Measurements from ENCODE around the gene HTR2A.

DNA sequence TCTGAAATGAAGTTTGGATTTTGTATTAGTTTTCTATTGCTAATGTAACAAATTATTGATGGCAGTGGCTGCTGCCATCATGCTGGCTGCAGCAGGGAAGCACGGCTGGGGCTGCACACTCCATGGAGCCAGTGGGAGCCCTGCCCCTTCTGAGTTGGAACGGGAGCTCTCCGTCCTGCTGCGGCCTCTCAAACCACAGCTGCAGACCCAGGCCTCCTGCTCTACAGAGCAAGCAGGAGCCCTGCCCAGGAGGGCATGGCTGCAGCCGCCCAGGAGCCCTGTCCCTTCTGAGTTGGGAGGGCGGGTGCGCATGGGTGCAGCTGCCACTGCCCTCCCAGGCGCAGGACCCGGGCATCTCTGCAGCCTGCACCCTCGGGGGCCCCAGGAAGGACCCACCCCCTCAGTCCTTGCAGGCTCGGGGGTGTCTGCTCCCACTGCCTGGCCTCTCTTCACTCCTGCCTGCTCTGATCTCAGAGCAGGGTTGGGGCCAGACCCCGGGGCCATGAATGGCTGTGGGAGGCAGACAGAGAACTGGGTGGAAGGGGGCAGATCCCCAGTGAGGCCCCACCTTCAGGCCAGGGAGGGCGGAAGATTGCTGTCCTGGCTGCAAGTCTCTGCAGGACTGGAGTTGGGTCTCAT is 78.9 kb downstream of the HTR2A start:
- TF ChIP-seq, protein P1, sequence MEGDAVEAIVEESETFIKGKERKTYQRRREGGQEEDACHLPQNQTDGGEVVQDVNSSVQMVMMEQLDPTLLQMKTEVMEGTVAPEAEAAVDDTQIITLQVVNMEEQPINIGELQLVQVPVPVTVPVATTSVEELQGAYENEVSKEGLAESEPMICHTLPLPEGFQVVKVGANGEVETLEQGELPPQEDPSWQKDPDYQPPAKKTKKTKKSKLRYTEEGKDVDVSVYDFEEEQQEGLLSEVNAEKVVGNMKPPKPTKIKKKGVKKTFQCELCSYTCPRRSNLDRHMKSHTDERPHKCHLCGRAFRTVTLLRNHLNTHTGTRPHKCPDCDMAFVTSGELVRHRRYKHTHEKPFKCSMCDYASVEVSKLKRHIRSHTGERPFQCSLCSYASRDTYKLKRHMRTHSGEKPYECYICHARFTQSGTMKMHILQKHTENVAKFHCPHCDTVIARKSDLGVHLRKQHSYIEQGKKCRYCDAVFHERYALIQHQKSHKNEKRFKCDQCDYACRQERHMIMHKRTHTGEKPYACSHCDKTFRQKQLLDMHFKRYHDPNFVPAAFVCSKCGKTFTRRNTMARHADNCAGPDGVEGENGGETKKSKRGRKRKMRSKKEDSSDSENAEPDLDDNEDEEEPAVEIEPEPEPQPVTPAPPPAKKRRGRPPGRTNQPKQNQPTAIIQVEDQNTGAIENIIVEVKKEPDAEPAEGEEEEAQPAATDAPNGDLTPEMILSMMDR (IDR thresholded peaks at IDR 0.05) = no peak
- no peak for TF ChIP-seq POLR2AphosphoS5 (IDR thresholded peaks at IDR 0.05)
